HL-60/S4 treated with retinoic acid at 250 ng/mL for 4 days and 3 days (cell line): ENCODE results near the gene MGAT5B.

Experiments
- in situ Hi-C: fragments of 300-500 bp; cut with MboI; formaldehyde crosslinking; loops from 2 replicates; pipeline ENCODE4 v1.7.0; 2022; ENCODE audit warnings: low sequenced_read_pairs

The MGAT5B gene

DNA sequence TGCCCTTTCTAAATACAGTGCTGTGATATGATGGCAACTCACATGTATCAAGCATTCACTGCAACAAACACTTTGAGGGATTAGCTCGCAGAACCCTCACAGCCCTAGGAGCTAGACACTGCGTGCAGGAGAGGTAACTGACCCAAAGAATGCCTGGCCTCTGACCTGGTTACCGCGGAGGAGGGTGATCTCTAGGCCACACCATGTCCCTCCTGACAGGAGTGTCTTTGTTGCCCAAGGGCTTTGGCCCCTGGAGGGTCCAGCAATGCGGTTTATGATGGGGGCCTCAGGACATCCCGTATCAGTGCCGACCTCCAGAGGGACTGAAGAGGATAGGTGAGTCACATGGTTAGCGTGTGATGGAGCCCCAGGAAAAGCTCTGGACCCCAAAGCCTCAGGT lies 130.6 kb downstream of the MGAT5B start:
- in situ Hi-C loops: no loop called here
